HCT116 (cell line): ENCODE measurements around the gene CCDC183. TPM values are rescaled to one million over a fixed set of nuclear protein-coding genes. Genes with fewer than 3 reads are reported as not detected.

Experiments
- ATAC-seq: fragments of 200-7000 bp; cut with Tn5 transposase; 2 replicates; pipeline ENCODE4 v1.9.1; 2020; ENCODE audit warnings: mild to moderate bottlenecking, moderate library complexity
- BruUV-seq: library from RNA; stranded (reverse); fragments of 400-500 nt; replicated peaks from 2 replicates; lab custom pipeline; 2021; lab: Mats Ljungman, UMichigan
- CTCF ChIA-PET: fragments of 300-600 bp; sonication (Branson Sonifier 250); formaldehyde crosslinking; loops from one replicate; lab custom pipeline; 2021; ENCODE audit warnings: antibody characterized with exemption; lab: Charles Lee
- POLR2A ChIA-PET: fragments of 300-600, 350-600 bp; sonication (Branson Sonifier 250); formaldehyde crosslinking; loops from one replicate; lab custom pipeline; 2021; ENCODE audit warnings: antibody characterized with exemption; lab: Charles Lee
- RAD21 ChIA-PET, 2 experiments: fragments of 300-600 bp; sonication (Branson Sonifier 250); formaldehyde crosslinking; loops; one replicate each; lab custom pipeline; 2023; ENCODE audit warnings: low total read pairs in 2 of 2; ENCODE audit not compliant: uncharacterized antibody in 2 of 2, unreplicated experiment in 2 of 2, low non-redundant PET in 1 of 2; lab: Charles Lee
- DNase-seq: peaks from one replicate; pipeline ENCODE4 v3.0.0-alpha.2; 2010; ENCODE audit warnings: low read depth, low spot score
- H2AFZ ChIP-seq: fragments of 200-600 bp; shearing (Covaris generic), sonication (generic); 2 replicates; pipeline ENCODE4 v1.6.1; 2017; ENCODE audit warnings: low read depth, mixed run types, mixed read lengths, antibody characterized with exemption, low read length; ENCODE audit not compliant: poor library complexity, severe bottlenecking
- H3K27ac ChIP-seq: 2 replicates; pipeline ENCODE4 v1.5.1; 2012; ENCODE audit warnings: low read depth, low read length
- H3K27me3 ChIP-seq: fragments of 200-600 bp; sonication (generic); 2 replicates; pipeline ENCODE4 v1.6.1; 2016; ENCODE audit warnings: mixed run types, low read length, mixed read lengths; ENCODE audit not compliant: insufficient read depth
- H3K36me3 ChIP-seq, 2 experiments: fragments of 200-500 bp in 1 of 2; fragments of 200-600 bp in 1 of 2; sonication (Bioruptor generic) in 1 of 2; sonication (generic) in 1 of 2; 2 replicates each; pipeline versions ENCODE4 v1.5.1 to v1.6.1; 2014 to 2016; ENCODE audit warnings: low read length in 2 of 2, inconsistent platforms in 1 of 2, mixed read lengths in 1 of 2, mixed run types in 1 of 2; ENCODE audit not compliant: insufficient read depth in 2 of 2, control insufficient read depth in 1 of 2
- H3K4me1 ChIP-seq, 2 experiments: fragments of 200-600 bp in 1 of 2; sonication (generic) in 1 of 2; 2 replicates each; pipeline versions ENCODE4 v1.5.1 to v1.6.1; 2012 to 2017; ENCODE audit warnings: low read length in 2 of 2, inconsistent platforms in 1 of 2, mild to moderate bottlenecking in 1 of 2, mixed read lengths in 1 of 2, mixed run types in 1 of 2, moderate library complexity in 1 of 2; ENCODE audit not compliant: insufficient read depth in 2 of 2, control insufficient read depth in 1 of 2
- H3K4me2 ChIP-seq: fragments of 200-600 bp; sonication (generic); 2 replicates; pipeline ENCODE4 v1.6.1; 2017; ENCODE audit warnings: mixed run types, low read length, mixed read lengths
- H3K4me3 ChIP-seq, 2 experiments: fragments of 200-600 bp in 1 of 2; sonication (generic) in 1 of 2; replicated peaks in 1 of 2; 2 replicates each; pipeline ENCODE4 v1.5.1; 2011 to 2016; ENCODE audit warnings: low read length in 2 of 2, control low read depth in 1 of 2, low read depth in 1 of 2, mild to moderate bottlenecking in 1 of 2, mixed read lengths in 1 of 2, mixed run types in 1 of 2
- H3K79me2 ChIP-seq: fragments of 200-600 bp; sonication (generic); 2 replicates; pipeline ENCODE4 v1.6.1; 2017; ENCODE audit warnings: mild to moderate bottlenecking, mixed run types, low read length, moderate library complexity, mixed read lengths; ENCODE audit not compliant: insufficient read depth
- H3K9ac ChIP-seq: fragments of 200-600 bp; sonication (generic); 2 replicates; pipeline ENCODE4 v1.6.1; 2016; ENCODE audit warnings: low read length, mixed read lengths
- H3K9me2 ChIP-seq: fragments of 200-600 bp; sonication (generic), shearing (Covaris generic); 2 replicates; pipeline ENCODE4 v1.6.1; 2017; ENCODE audit warnings: mixed run types, mild to moderate bottlenecking, moderate library complexity; ENCODE audit not compliant: insufficient read depth
- H3K9me3 ChIP-seq, 2 experiments: fragments of 200-500 bp in 1 of 2; fragments of 200-600 bp in 1 of 2; sonication (Bioruptor generic) in 1 of 2; sonication (generic) in 1 of 2; 2 replicates each; pipeline ENCODE4 v1.6.1; 2014 to 2017; ENCODE audit warnings: low read length in 2 of 2, mixed read lengths in 2 of 2, inconsistent platforms in 1 of 2, low read depth in 1 of 2, mild to moderate bottlenecking in 1 of 2, mixed run types in 1 of 2, moderate library complexity in 1 of 2; ENCODE audit not compliant: control insufficient read depth in 1 of 2, insufficient read depth in 1 of 2
- H4K20me1 ChIP-seq: fragments of 200-600 bp; sonication (generic), shearing (Covaris generic); 2 replicates; pipeline ENCODE4 v1.6.1; 2017; ENCODE audit warnings: mixed run types, mild to moderate bottlenecking, moderate library complexity; ENCODE audit not compliant: insufficient read depth
- ELF1 ChIP-seq: IDR thresholded peaks from 2 replicates; pipeline ENCODE4 v1.6.1; 2012; ENCODE audit warnings: low read depth, borderline replicate concordance
- POLR2A ChIP-seq: IDR thresholded peaks from 2 replicates; pipeline ENCODE4 v1.7.0; 2011; ENCODE audit warnings: borderline replicate concordance; ENCODE audit not compliant: insufficient read depth, insufficient read length; ENCODE audit errors: extremely low read depth
- REST ChIP-seq: IDR thresholded peaks from 2 replicates; pipeline ENCODE4 v1.6.1; 2012; ENCODE audit warnings: low read depth
- SP1 ChIP-seq: IDR thresholded peaks from 2 replicates; pipeline ENCODE4 v1.6.1; 2012; ENCODE audit warnings: low read depth
- TCF7L2 ChIP-seq: IDR thresholded peaks from 2 replicates; pipeline ENCODE4 v1.7.0; 2011; ENCODE audit warnings: borderline replicate concordance, inconsistent platforms; ENCODE audit not compliant: insufficient read depth, insufficient read length; ENCODE audit errors: extremely low read depth
- YY1 ChIP-seq: IDR thresholded peaks from 2 replicates; pipeline ENCODE4 v1.6.1; 2011; ENCODE audit warnings: low read length, low read depth, moderate library complexity, mild to moderate bottlenecking; ENCODE audit not compliant: insufficient replicate concordance; ENCODE audit errors: extremely low read depth
- ZBTB33 ChIP-seq: IDR thresholded peaks from 2 replicates; pipeline ENCODE4 v1.6.1; 2011; ENCODE audit warnings: mild to moderate bottlenecking, low read length, moderate library complexity; ENCODE audit not compliant: insufficient replicate concordance; ENCODE audit errors: extremely low read depth
- ZFX ChIP-seq: fragments of 450-650 bp; IDR thresholded peaks from 2 replicates; pipeline ENCODE4 v1.6.1; 2017
- ZNF274 ChIP-seq: fragments of 200-500 bp; sonication (Bioruptor generic); IDR thresholded peaks from 2 replicates; pipeline ENCODE4 v1.6.1; 2014; ENCODE audit warnings: mild to moderate bottlenecking, low read depth, low read length, inconsistent platforms
- intact Hi-C: fragments of 100-400 bp; cut with micrococcal nuclease; formaldehyde crosslinking; loops from 2 replicates; pipeline ENCODE4 v1.10.0; 2022
- total RNA-seq: library from RNA; stranded (reverse); gene quantifications from one replicate; pipeline ENCODE4 v1.2.1, GENCODE V29; 2021; ENCODE audit not compliant: unreplicated experiment

Gene CCDC183
- total RNA-seq, 1 experiment from 2014 or later = 2.8 TPM

- no peak for TF ChIP-seq REST
Observed at GRCh38 chr9:136763649-136764035, 32.5 kb upstream of the CCDC183 start (continued).

- BruUV-seq = no TSS peak
- Histone ChIP-seq H3K4me1 (peaks cover 13 to 30% of the 10 kb centered on the region in 2 experiments; a peak in 3 of 4 replicates), H3K36me3 (no peaks in the 10 kb centered on the region), H3K27ac (no peak within 1 kb of the TSS; the same call in 1 of the 2 replicates), H4K20me1 (no peaks in the 10 kb centered on the region), H3K9me3 (no peaks in the 10 kb centered on the region), H3K27me3 (no peaks in the 10 kb centered on the region), H3K9ac (no peak within 1 kb of the TSS), H3K4me3 (no peak within 1 kb of the TSS), H3K9me2 (no peaks in the 10 kb centered on the region), H2AFZ (no peak within 1 kb of the TSS), H3K79me2 (no peaks in the 10 kb centered on the region), H3K4me2 (no peak within 1 kb of the TSS)
- intact Hi-C loops = no loop called here
- ChIA-PET RAD21 (no interaction called here), POLR2A (no interaction called here), CTCF (no interaction called here)
- ATAC-seq = no peak
- TF ChIP-seq ELF1 = no peak
- no peak for TF ChIP-seq YY1
- no peak for TF ChIP-seq ZFX
- TF ChIP-seq POLR2A = no peak
- no peak for TF ChIP-seq SP1
- TF ChIP-seq TCF7L2 = no peak
- TF ChIP-seq ZBTB33 = no peak
- TF ChIP-seq ZNF274 = no peak
- no peak for DNase-seq
Observed at GRCh38 chr9:136764301-136764891, 31.7 kb upstream of the CCDC183 start, which contains the start of gene LCN15. LCN15 (minus strand) TSS chr9:136764518; CDS start chr9:136764488, 30 bp downstream.
